K562 (cell line): ENCODE results near the gene RTN4. TPM values are rescaled to one million over a fixed set of nuclear protein-coding genes. Genes with fewer than 3 reads are reported as not detected.

Experiments
- C11orf30 ChIP-seq: fragments of 450-650 bp; IDR thresholded peaks from 2 replicates; pipeline ENCODE4 v1.6.1; 2016; ENCODE audit warnings: low read depth, mild to moderate bottlenecking
- DACH1 ChIP-seq: fragments of 450-650 bp; IDR thresholded peaks from 2 replicates; pipeline ENCODE4 v1.6.1; 2018; ENCODE audit not compliant: partially characterized antibody
- DLX4 ChIP-seq: fragments of 250-450 bp; sonication (Bioruptor Pico); IDR thresholded peaks from 2 replicates; pipeline ENCODE4 v1.6.1; 2021; ENCODE audit warnings: mild to moderate bottlenecking
- ELF2 ChIP-seq: fragments of 250-450 bp; sonication (Bioruptor Pico); IDR thresholded peaks from 2 replicates; pipeline ENCODE4 v1.5.0; 2021; ENCODE audit warnings: mild to moderate bottlenecking
- GATAD2A ChIP-seq: fragments of 450-650 bp; IDR thresholded peaks from 2 replicates; pipeline ENCODE4 v1.6.1; 2017
- IRF2 ChIP-seq: sonication (generic); formaldehyde crosslinking; IDR thresholded peaks from 2 replicates; pipeline ENCODE4 v1.8.1; 2022; ENCODE audit warnings: mild to moderate bottlenecking, missing genetic modification reagents
- KAT8 ChIP-seq: fragments of 450-650 bp; IDR thresholded peaks from 2 replicates; pipeline ENCODE4 v1.6.1; 2016; ENCODE audit warnings: low read depth, mild to moderate bottlenecking
- MCM5 ChIP-seq: fragments of 450-650 bp; IDR thresholded peaks from 2 replicates; pipeline ENCODE4 v1.6.1; 2016; ENCODE audit warnings: low read depth
- MTA1 ChIP-seq: fragments of 450-650 bp; IDR thresholded peaks from 2 replicates; pipeline ENCODE4 v1.6.1; 2017; ENCODE audit warnings: borderline replicate concordance
- NUFIP1 ChIP-seq: fragments of 450-650 bp; IDR thresholded peaks from 2 replicates; pipeline ENCODE4 v1.6.1; 2018; ENCODE audit not compliant: partially characterized antibody
- RBFOX2 ChIP-seq: fragments of 200-400 bp; formaldehyde crosslinking; IDR thresholded peaks from 2 replicates; pipeline ENCODE4 v1.6.1; 2017; ENCODE audit warnings: low read depth, mild to moderate bottlenecking, low read length, moderate library complexity
- RBM15 ChIP-seq: fragments of 200-400 bp; formaldehyde crosslinking; IDR thresholded peaks from 2 replicates; pipeline ENCODE4 v1.6.1; 2018; ENCODE audit warnings: mild to moderate bottlenecking, low read length, moderate library complexity; ENCODE audit not compliant: insufficient read depth
- SRF ChIP-seq, 2 experiments: fragments of 250-450, 450-650 bp in 1 of 2; sonication (Bioruptor Pico) in 1 of 2; sonication (generic) in 1 of 2; formaldehyde crosslinking; IDR thresholded peaks; 2 replicates each; pipeline versions ENCODE4 v1.5.0 to v1.5.1; 2020 to 2022; ENCODE audit warnings: mild to moderate bottlenecking in 1 of 2, missing genetic modification reagents in 1 of 2
- ZBTB9 ChIP-seq: fragments of 450-650 bp; formaldehyde crosslinking; IDR thresholded peaks from 2 replicates; pipeline ENCODE4 v1.4.0; 2020; ENCODE audit warnings: mild to moderate bottlenecking, moderate library complexity
- ZKSCAN8 ChIP-seq: fragments of 200-800 bp; sonication (Bioruptor generic); IDR thresholded peaks from 2 replicates; pipeline ENCODE4 v1.6.1; 2016; ENCODE audit warnings: missing genetic modification characterization, missing compliant biosample characterization
- ZNF12 ChIP-seq: sonication (generic); formaldehyde crosslinking; IDR thresholded peaks from 2 replicates; pipeline ENCODE4 v1.4.0; 2020; ENCODE audit warnings: mild to moderate bottlenecking, missing genetic modification reagents
- ZNF518B ChIP-seq: fragments of 250-450 bp; sonication (Bioruptor Pico); IDR thresholded peaks from 2 replicates; pipeline ENCODE4 v1.5.0; 2021; ENCODE audit warnings: mild to moderate bottlenecking, moderate library complexity
- ZNF584 ChIP-seq: fragments of 200-800 bp; sonication (Bioruptor generic); IDR thresholded peaks from 2 replicates; pipeline ENCODE4 v1.6.1; 2016; ENCODE audit warnings: low read depth, mild to moderate bottlenecking, missing genetic modification characterization, missing compliant biosample characterization
- polyA plus RNA-seq, 8 experiments: library from polyadenylated mRNA; depleted of rRNA in 4 of 8; stranded (reverse) in 5 of 8; unstranded in 3 of 8; fragments of >200 nt; fragmentation: Nextera tagmentation in 2 of 8; fragmentation: Illumina TruSeq in 1 of 8; extraction: Ambion mirVana in 2 of 8; extraction: Trizol in 1 of 8; gene quantifications; 2 replicates each; pipeline versions ENCODE4 v1.2.1 to v1.2.3, GENCODE V29; 2011 to 2014; ENCODE audit warnings: inconsistent platforms in 1 of 8, missing spikeins in 1 of 8
- total RNA-seq, 7 experiments: library from RNA; depleted of rRNA in 6 of 7; stranded (reverse); fragments of >200 nt in 6 of 7; fragmentation: Illumina TruSeq in 2 of 7; extraction: Trizol in 2 of 7; gene quantifications; 2 replicates each; pipeline versions ENCODE4 v1.2.1 to v1.2.3, GENCODE V29; 2011 to 2021; ENCODE audit warnings: low replicate concordance in 1 of 7
- TF ChIP-seq, protein P1 (sequence below), 3 experiments: fragments of 200-800 bp in 1 of 3; fragments of 250-450 bp in 1 of 3; fragments of 450-650 bp in 1 of 3; sonication (Bioruptor Pico) in 1 of 3; sonication (Bioruptor generic) in 1 of 3; formaldehyde crosslinking in 1 of 3; IDR thresholded peaks; 2 replicates each; pipeline versions ENCODE4 v1.6.1 to v1.8.0; 2016 to 2022; ENCODE audit warnings: mild to moderate bottlenecking in 2 of 3, missing genetic modification characterization in 2 of 3, missing compliant biosample characterization in 1 of 3, moderate library complexity in 1 of 3

The RTN4 gene
- total and polyA plus RNA-seq, 9 of the 15 experiments (the other 6 are each of a cell fraction or from before 2014, with no cell fraction given), result 73.0 to 248 (median 116) TPM

DNA sequence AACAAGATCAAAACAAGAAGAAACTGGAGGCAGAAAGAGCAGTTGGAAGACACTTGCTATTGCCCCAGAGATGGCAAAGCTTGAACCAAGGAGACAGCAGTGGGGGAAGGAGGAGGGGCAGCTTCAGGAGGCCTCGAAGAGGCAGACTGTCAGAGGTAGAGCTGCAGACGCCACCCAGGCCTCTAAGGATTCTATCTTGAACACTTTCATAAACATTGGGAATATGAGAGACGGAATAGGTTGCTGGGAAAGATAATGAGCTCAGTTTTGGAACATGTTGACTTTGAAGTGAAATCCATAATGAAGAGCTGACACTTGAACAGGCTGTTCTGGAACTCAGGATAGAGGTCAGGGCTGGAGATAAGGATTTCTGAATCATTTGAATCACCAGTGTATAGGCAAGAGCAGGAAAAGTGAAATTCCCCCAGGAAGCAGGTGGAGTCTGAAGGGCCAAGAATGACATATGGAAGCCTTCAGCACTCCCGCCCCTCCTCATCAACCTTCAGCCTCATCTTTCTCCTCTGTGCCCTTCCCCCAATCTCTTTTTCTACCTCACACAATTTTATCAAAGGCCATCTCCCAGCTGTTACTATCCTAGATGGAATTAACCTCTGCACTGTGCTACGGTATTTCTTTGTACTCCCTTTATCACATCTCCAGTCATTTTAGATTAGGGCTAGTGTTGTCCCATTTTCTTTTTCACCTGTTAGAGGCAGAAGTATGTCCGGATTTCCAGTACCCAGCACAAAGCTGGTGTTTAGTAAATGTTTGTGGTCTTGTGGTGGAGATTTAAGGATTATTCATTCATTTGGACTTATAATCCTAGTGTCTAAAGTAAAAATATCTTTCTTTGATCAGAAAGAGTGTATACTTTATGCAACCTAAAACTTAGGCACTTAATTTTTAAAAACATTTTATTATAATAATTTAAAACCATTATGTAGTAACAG lies 47.5 kb upstream of the RTN4 start (continued):
- TF ChIP-seq ZKSCAN8 (CRISPR knock-in tag) (no peak), ZBTB9 (no peak), SRF (CRISPR knock-in tag; IDR thresholded peaks at IDR 0.05) (0 out of 4 replicates have a peak, but pooled peaks of 1 of the 2 experiments have one; percentile 37), RBFOX2 (no peak), IRF2 (CRISPR knock-in tag) (no peak), NUFIP1 (no peak), ZNF12 (CRISPR knock-in tag) (no peak), KAT8 (no peak), ZNF518B (no peak), RBM15 (no peak), ELF2 (no peak), MCM5 (no peak), C11orf30 (no peak), GATAD2A (no peak), DLX4 (CRISPR knock-in tag) (no peak), ZNF584 (CRISPR knock-in tag) (peak; percentile 45; the same call in 1 of the 2 replicates), MTA1 (peak; percentile 68), DACH1 (no peak)
- TF ChIP-seq, protein P1, sequence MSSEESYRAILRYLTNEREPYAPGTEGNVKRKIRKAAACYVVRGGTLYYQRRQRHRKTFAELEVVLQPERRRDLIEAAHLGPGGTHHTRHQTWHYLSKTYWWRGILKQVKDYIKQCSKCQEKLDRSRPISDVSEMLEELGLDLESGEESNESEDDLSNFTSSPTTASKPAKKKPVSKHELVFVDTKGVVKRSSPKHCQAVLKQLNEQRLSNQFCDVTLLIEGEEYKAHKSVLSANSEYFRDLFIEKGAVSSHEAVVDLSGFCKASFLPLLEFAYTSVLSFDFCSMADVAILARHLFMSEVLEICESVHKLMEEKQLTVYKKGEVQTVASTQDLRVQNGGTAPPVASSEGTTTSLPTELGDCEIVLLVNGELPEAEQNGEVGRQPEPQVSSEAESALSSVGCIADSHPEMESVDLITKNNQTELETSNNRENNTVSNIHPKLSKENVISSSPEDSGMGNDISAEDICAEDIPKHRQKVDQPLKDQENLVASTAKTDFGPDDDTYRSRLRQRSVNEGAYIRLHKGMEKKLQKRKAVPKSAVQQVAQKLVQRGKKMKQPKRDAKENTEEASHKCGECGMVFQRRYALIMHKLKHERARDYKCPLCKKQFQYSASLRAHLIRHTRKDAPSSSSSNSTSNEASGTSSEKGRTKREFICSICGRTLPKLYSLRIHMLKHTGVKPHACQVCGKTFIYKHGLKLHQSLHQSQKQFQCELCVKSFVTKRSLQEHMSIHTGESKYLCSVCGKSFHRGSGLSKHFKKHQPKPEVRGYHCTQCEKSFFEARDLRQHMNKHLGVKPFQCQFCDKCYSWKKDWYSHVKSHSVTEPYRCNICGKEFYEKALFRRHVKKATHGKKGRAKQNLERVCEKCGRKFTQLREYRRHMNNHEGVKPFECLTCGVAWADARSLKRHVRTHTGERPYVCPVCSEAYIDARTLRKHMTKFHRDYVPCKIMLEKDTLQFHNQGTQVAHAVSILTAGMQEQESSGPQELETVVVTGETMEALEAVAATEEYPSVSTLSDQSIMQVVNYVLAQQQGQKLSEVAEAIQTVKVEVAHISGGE (CRISPR knock-in tag; IDR thresholded peaks at IDR 0.05), result no peak
